ENCODE results near the gene DGKZ.
A peak's percentile ranks its signal among the peaks of the same experiment; 100 is the strongest.

DGKZ gene

GRCh38 chr11:46422588-46422987, 75.3 kb downstream of the DGKZ start:
- DNase-seq (ENCODE audit: low read depth), result no peak
- no peak for TF ChIP-seq CTCF (IDR thresholded peaks at IDR 0.05; ENCODE audit: low read depth, low read length)
- no peak for TF ChIP-seq MAX (IDR thresholded peaks at IDR 0.05; ENCODE audit: low read depth, low read length)
- no peak for TF ChIP-seq MYC (IDR thresholded peaks at IDR 0.05; ENCODE audit: low read depth, low read length)
- no peak for TF ChIP-seq POLR2A (IDR thresholded peaks at IDR 0.05; ENCODE audit: extremely low read depth, insufficient read length)
- no peak overlapping the region for H3K4me3 ChIP-seq (ENCODE audit: low read depth, low read length)

GRCh38 chr11:46426233-46426991, 79.1 kb downstream of the DGKZ start:
- DNase-seq (ENCODE audit: low read depth), result no peak

GRCh38 chr11:46427364-46427763, 80.1 kb downstream of the DGKZ start:
- peak; percentile 41 for DNase-seq (ENCODE audit: low read depth)
- no peak overlapping the region for H3K4me3 ChIP-seq (ENCODE audit: low read depth, low read length)
- TF ChIP-seq POLR2A (IDR thresholded peaks at IDR 0.05; ENCODE audit: extremely low read depth, insufficient read length), result no peak
- no peak for TF ChIP-seq MYC (IDR thresholded peaks at IDR 0.05; ENCODE audit: low read depth, low read length)
- TF ChIP-seq MAX (IDR thresholded peaks at IDR 0.05; ENCODE audit: low read depth, low read length), result no peak
- TF ChIP-seq CTCF (IDR thresholded peaks at IDR 0.05; ENCODE audit: low read depth, low read length), result no peak

More at GRCh38 chr11:46426233-46426991, 79.1 kb downstream of the DGKZ start:
- no peak for TF ChIP-seq CTCF (IDR thresholded peaks at IDR 0.05; ENCODE audit: low read depth, low read length)
- TF ChIP-seq POLR2A (IDR thresholded peaks at IDR 0.05; ENCODE audit: extremely low read depth, insufficient read length), result no peak
- TF ChIP-seq MYC (IDR thresholded peaks at IDR 0.05; ENCODE audit: low read depth, low read length), result no peak
- no peak for TF ChIP-seq MAX (IDR thresholded peaks at IDR 0.05; ENCODE audit: low read depth, low read length)
- H3K4me3 ChIP-seq (ENCODE audit: low read depth, low read length), result no peak overlapping the region

GRCh38 chr11:46429717-46430116, 82.5 kb downstream of the DGKZ start:
- TF ChIP-seq POLR2A (IDR thresholded peaks at IDR 0.05; ENCODE audit: extremely low read depth, insufficient read length) (no peak), MAX (IDR thresholded peaks at IDR 0.05; ENCODE audit: low read depth, low read length) (no peak), MYC (IDR thresholded peaks at IDR 0.05; ENCODE audit: low read depth, low read length) (no peak), CTCF (IDR thresholded peaks at IDR 0.05; ENCODE audit: low read depth, low read length) (no peak)
- DNase-seq (ENCODE audit: low read depth), result no peak

More at GRCh38 chr11:46429717-46430116, 82.5 kb downstream of the DGKZ start:
- no peak overlapping the region for H3K4me3 ChIP-seq (ENCODE audit: low read depth, low read length)
